Activated B cell treated with CpG ODN at 0.5 μM for 24 hours (primary cell): Measurements from ENCODE around the gene RUFY2. TPM values are rescaled to one million over a fixed set of nuclear protein-coding genes. Genes with fewer than 3 reads are reported as not detected.

Experiments
- ATAC-seq: fragments of 200-7000 bp; cut with Tn5 transposase; one replicate; pipeline ENCODE4 v1.10.0; 2021; ENCODE audit warnings: low read depth, mild to moderate bottlenecking, moderate library complexity
- CTCF ChIA-PET: fragments of 350-600 bp; sonication (Branson Sonifier 250); formaldehyde crosslinking; loops from one replicate; lab custom pipeline; 2021; ENCODE audit warnings: antibody characterized with exemption; lab: Charles Lee
- POLR2A ChIA-PET: fragments of 350-600 bp; sonication (Branson Sonifier 250); formaldehyde crosslinking; loops from one replicate; lab custom pipeline; 2021; ENCODE audit warnings: antibody characterized with exemption; lab: Charles Lee
- DNase-seq: peaks from one replicate; pipeline ENCODE4 v3.0.0; 2022
- H3K27ac Mint-ChIP-seq: one replicate; pipeline ENCODE4 v1.8.0; 2020; ENCODE audit warnings: mixed read lengths
- H3K27me3 Mint-ChIP-seq: one replicate; pipeline ENCODE4 v1.8.0; 2021; ENCODE audit warnings: mixed read lengths
- H3K36me3 Mint-ChIP-seq: one replicate; pipeline ENCODE4 v1.8.0; 2021; ENCODE audit warnings: low read depth, mixed read lengths
- H3K4me1 Mint-ChIP-seq: one replicate; pipeline ENCODE4 v1.8.0; 2021; ENCODE audit warnings: mixed read lengths
- H3K4me3 Mint-ChIP-seq: one replicate; pipeline ENCODE4 v1.8.0; 2020; ENCODE audit warnings: mild to moderate bottlenecking, mixed read lengths
- H3K9me3 Mint-ChIP-seq: one replicate; pipeline ENCODE4 v1.8.0; 2020; ENCODE audit warnings: mixed read lengths
- CTCF ChIP-seq: fragments of 200-600 bp; IDR thresholded peaks from one replicate; pipeline ENCODE4 v1.8.0; 2022; ENCODE audit warnings: antibody characterized with exemption, mild to moderate bottlenecking
- intact Hi-C: fragments of 100-400 bp; cut with micrococcal nuclease; formaldehyde crosslinking; loops from one replicate; pipeline ENCODE4 v1.15.1; 2024
- total RNA-seq: library from RNA; stranded (reverse); gene quantifications from 2 replicates; pipeline ENCODE4 v1.2.3, GENCODE V29; 2022

Gene RUFY2
- total RNA-seq, 1 donor from 2014 or later: 28.5 TPM

- no peak for TF ChIP-seq CTCF
- Mint-ChIP-seq H3K4me1 (no peaks in the 10 kb centered on the region), H3K9me3 (no peaks in the 10 kb centered on the region), H3K27me3 (no peaks in the 10 kb centered on the region), H3K36me3 (peaks cover 7% of the 10 kb centered on the region), H3K27ac (no peak overlapping the region), H3K4me3 (no peak overlapping the region)
- intact Hi-C loops: no loop called here
- DNase-seq (no peak), ATAC-seq (no peak)
- POLR2A ChIA-PET: no interaction called here
- CTCF ChIA-PET: no interaction called here
These were observed 12.3 kb upstream of the RUFY2 start for GRCh38 chr10:68419376-68419775.

GRCh38 chr10:68408898-68409518, 1.9 kb upstream of the RUFY2 start:
- CTCF ChIA-PET: no interaction called here
- Mint-ChIP-seq H3K4me1 (peaks cover 15% of the 10 kb centered on the region), H3K27ac (no peak overlapping the region), H3K27me3 (no peaks in the 10 kb centered on the region), H3K36me3 (peaks cover 4% of the 10 kb centered on the region), H3K4me3 (no peak overlapping the region), H3K9me3 (no peaks in the 10 kb centered on the region)
- no peak for ATAC-seq
- no peak for DNase-seq
- POLR2A ChIA-PET: interaction anchor here (0.7 kb wide), 1 partner anchor 334 kb away, joined by 6 read pairs; the partner anchor contains the start of gene HERC4
- intact Hi-C loops: no loop called here
- no peak for TF ChIP-seq CTCF

- DNase-seq (no peak), ATAC-seq (peak; percentile 15)
- Mint-ChIP-seq H3K27ac (peak overlapping the region; percentile 85), H3K9me3 (no peaks in the 10 kb centered on the region), H3K4me3 (peak overlapping the region; percentile 92), H3K27me3 (no peaks in the 10 kb centered on the region), H3K36me3 (peaks cover 7% of the 10 kb centered on the region), H3K4me1 (peaks cover 15% of the 10 kb centered on the region)
- intact Hi-C loops: loop anchor here (1.0 to 2.0 kb wide), 2 partner anchors 74 to 331 kb away; partner anchors contain the start of genes HERC4, HNRNPH3 and PBLD
- TF ChIP-seq CTCF: no peak
- ChIA-PET CTCF (interaction anchor here (0.6 to 1.0 kb wide), 3 partner anchors 42 to 103 kb away, joined by 3 read pairs; no protein-coding TSS in a partner anchor), POLR2A (interaction anchor here (0.9 to 2.5 kb wide), 7 partner anchors 9 to 773 kb away, joined by 3 to 32 read pairs (median 4); partner anchors contain the start of genes CCAR1, HNRNPH3 and PBLD)
These were observed 814 bp downstream of the RUFY2 start for GRCh38 chr10:68406111-68406814.

GRCh38 chr10:68403701-68404100, 3.4 kb downstream of the RUFY2 start:
- TF ChIP-seq CTCF: no peak
- H3K9me3 Mint-ChIP-seq: no peaks in the 10 kb centered on the region
- H3K36me3 Mint-ChIP-seq: peaks cover 22% of the 10 kb centered on the region
- H3K27me3 Mint-ChIP-seq: no peaks in the 10 kb centered on the region
- H3K4me3 Mint-ChIP-seq: no peak overlapping the region
- DNase-seq (no peak), ATAC-seq (no peak)
- H3K4me1 Mint-ChIP-seq: peaks cover 15% of the 10 kb centered on the region
- CTCF ChIA-PET: no interaction called here
- intact Hi-C loops: no loop called here
- POLR2A ChIA-PET: no interaction called here
- no peak overlapping the region for H3K27ac Mint-ChIP-seq

- Mint-ChIP-seq H3K36me3 (peaks cover 25% of the 10 kb centered on the region), H3K9me3 (no peaks in the 10 kb centered on the region), H3K4me3 (no peak overlapping the region), H3K27ac (no peak overlapping the region), H3K4me1 (peaks cover 14% of the 10 kb centered on the region), H3K27me3 (no peaks in the 10 kb centered on the region)
- DNase-seq (no peak), ATAC-seq (no peak)
- intact Hi-C loops: no loop called here
- TF ChIP-seq CTCF: no peak
- ChIA-PET CTCF (no interaction called here), POLR2A (no interaction called here)
These were observed 4.8 kb downstream of the RUFY2 start for GRCh38 chr10:68402276-68402675.
